IgD-negative memory B cell (primary cell): Measurements from ENCODE around the gene MDH1. TPM values are rescaled to one million over a fixed set of nuclear protein-coding genes. Genes with fewer than 3 reads are reported as not detected.
A peak's percentile ranks its signal among the peaks of the same experiment; 100 is the strongest.

ENCODE experiments used
- H3K27ac Mint-ChIP-seq, 3 donors: one replicate each; pipeline ENCODE4 v1.8.0; 2020 to 2022; ENCODE audit warnings: mild to moderate bottlenecking in 3 of 3, mixed read lengths in 3 of 3, moderate library complexity in 1 of 3
- H3K27me3 Mint-ChIP-seq: one replicate; pipeline ENCODE4 v1.8.0; 2021; ENCODE audit warnings: mixed read lengths
- H3K36me3 Mint-ChIP-seq: one replicate; pipeline ENCODE4 v1.8.0; 2020; ENCODE audit warnings: mild to moderate bottlenecking, mixed read lengths
- H3K4me1 Mint-ChIP-seq, 3 donors: one replicate each; pipeline ENCODE4 v1.8.0; 2020 to 2022; ENCODE audit warnings: mixed read lengths in 3 of 3, mild to moderate bottlenecking in 1 of 3
- H3K4me3 Mint-ChIP-seq, 4 donors: one replicate each; pipeline ENCODE4 v1.8.0; 2020 to 2022; ENCODE audit warnings: mild to moderate bottlenecking in 4 of 4, mixed read lengths in 4 of 4, moderate library complexity in 3 of 4
- H3K9me3 Mint-ChIP-seq, 3 donors: one replicate each; pipeline ENCODE4 v1.8.0; 2020 to 2021; ENCODE audit warnings: mixed read lengths in 3 of 3, mild to moderate bottlenecking in 1 of 3
- polyA plus RNA-seq: library from polyadenylated mRNA; unstranded; fragments of 300-500 nt; fragmentation: Illumina TruSeq; gene quantifications from one replicate; pipeline ENCODE4 v1.2.3, GENCODE V29; 2021

MDH1 gene
- polyA plus RNA-seq, 1 donor from 2014 or later = 213 TPM

DNA sequence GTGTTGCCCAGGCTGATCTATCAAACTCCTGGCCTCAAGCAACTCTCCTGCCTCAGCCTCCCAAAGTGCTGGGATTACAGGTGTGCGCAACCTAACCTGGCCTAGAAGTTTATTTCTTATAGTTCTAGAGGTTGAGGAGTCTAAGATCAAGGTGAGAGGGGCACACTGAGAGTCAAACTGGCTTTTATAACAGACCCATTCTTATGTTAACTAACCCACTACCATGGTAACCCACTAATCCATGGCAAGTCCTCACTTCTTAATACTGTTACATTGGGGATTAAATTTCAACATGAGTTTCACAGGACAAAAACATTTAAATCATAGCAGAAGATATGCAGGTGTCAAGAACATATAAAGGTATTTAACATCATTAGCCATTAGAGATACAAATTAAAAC, 50.6 kb downstream of the MDH1 start:
- H3K27ac Mint-ChIP-seq = no peak overlapping the region
- peaks cover 5 to 15% (median 7%) of the 10 kb centered on the region in 3 donors for H3K9me3 Mint-ChIP-seq
- H3K4me3 Mint-ChIP-seq = no peak overlapping the region
- no peaks in the 10 kb centered on the region for H3K36me3 Mint-ChIP-seq
- peaks cover 0 to 1% (median 0%) of the 10 kb centered on the region in 3 donors for H3K4me1 Mint-ChIP-seq
- H3K27me3 Mint-ChIP-seq = peaks cover 4% of the 10 kb centered on the region

DNA sequence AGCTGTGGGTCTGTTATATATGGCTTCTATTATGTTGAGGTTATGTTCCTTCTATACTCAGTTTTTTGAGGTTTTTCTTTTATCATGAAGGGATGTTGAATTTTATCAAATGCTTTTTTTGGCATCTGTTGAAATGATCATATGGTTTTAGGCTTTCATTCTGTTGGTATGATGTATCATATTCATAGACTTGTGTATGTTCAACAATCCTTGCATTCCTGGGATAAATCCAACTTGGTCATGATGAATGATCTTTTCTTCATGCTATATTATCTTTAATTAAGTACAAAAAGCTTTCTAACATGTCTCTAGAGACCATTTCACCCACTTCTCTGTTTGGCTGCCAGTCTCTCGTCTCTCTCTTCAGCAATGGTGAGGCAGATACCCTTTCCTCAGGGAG, 54.2 kb downstream of the MDH1 start:
- peaks cover 1% of the 10 kb centered on the region for H3K36me3 Mint-ChIP-seq
- H3K9me3 Mint-ChIP-seq = peaks cover 0 to 5% (median 4%) of the 10 kb centered on the region in 3 donors

GRCh38 chr2:63643486-63643885, 54.7 kb downstream of the MDH1 start:
- Mint-ChIP-seq H3K36me3 (peaks cover 1% of the 10 kb centered on the region), H3K9me3 (peaks cover 0 to 5% (median 4%) of the 10 kb centered on the region in 3 donors), H3K4me1 (no peaks in the 10 kb centered on the region), H3K27ac (peak overlapping the region in 1 of 3 donors; percentile 40), H3K27me3 (peaks cover 6% of the 10 kb centered on the region), H3K4me3 (no peak overlapping the region)

More for the DNA sequence above, 54.2 kb downstream of the MDH1 start:
- Mint-ChIP-seq H3K27ac (peak overlapping the region in 1 of 3 donors; percentile 40), H3K4me3 (no peak overlapping the region), H3K27me3 (peaks cover 6% of the 10 kb centered on the region), H3K4me1 (no peaks in the 10 kb centered on the region)

DNA sequence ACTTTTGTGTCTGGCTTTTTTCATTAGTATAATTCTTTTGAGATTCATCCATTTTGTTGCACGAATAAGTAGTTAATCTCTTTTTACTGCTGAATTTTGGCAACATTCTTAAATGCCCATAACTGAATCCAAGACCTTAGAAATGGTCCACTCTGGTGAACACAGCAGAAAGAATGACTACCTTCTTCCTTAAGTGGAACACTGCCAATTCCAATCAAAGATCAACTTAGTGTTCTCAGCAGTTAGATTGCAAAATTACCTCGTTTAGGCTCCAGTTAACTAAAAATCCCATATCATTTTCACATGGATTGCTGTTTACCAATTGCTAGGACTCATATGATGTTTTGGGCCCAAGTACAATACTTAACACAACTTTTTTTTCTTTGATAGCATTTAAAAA, 59.9 kb downstream of the MDH1 start:
- Mint-ChIP-seq H3K4me3 (no peak overlapping the region), H3K36me3 (peaks cover 1% of the 10 kb centered on the region), H3K27me3 (peaks cover 15% of the 10 kb centered on the region), H3K27ac (no peak overlapping the region), H3K4me1 (no peaks in the 10 kb centered on the region), H3K9me3 (peaks cover 0 to 4% (median 0%) of the 10 kb centered on the region in 3 donors)

- H3K4me3 Mint-ChIP-seq = no peak overlapping the region
- peaks cover 14% of the 10 kb centered on the region for H3K27me3 Mint-ChIP-seq
- peaks cover 0 to 3% (median 0%) of the 10 kb centered on the region in 3 donors for H3K9me3 Mint-ChIP-seq
These were observed 61.1 kb downstream of the MDH1 start for GRCh38 chr2:63649829-63650228.

DNA sequence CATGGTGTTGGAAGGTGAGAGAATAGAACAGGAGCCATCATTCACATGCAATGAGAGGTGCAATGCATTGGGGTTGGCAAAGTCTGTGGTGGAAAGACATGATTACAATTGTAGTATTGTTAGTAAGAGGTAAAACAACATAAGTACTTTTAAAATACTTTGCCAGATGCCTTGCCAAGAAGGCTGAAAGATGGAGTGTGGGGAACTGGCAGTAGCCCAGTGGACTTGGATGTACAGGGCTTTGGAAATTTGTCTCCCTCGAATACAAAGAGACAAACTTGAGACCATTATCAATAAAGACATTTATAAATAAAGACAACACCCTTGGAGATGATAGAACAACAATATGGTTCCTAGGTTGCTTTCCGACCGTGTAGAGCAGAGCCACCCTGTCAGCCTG, 62.0 kb downstream of the MDH1 start:
- Mint-ChIP-seq H3K27ac (no peak overlapping the region), H3K36me3 (peaks cover 3% of the 10 kb centered on the region), H3K27me3 (peaks cover 13% of the 10 kb centered on the region), H3K4me3 (no peak overlapping the region), H3K4me1 (no peaks in the 10 kb centered on the region), H3K9me3 (no peaks in the 10 kb centered on the region)

More at GRCh38 chr2:63649829-63650228, 61.1 kb downstream of the MDH1 start:
- peaks cover 3% of the 10 kb centered on the region for H3K36me3 Mint-ChIP-seq
- no peaks in the 10 kb centered on the region for H3K4me1 Mint-ChIP-seq
- H3K27ac Mint-ChIP-seq = no peak overlapping the region

GRCh38 chr2:63651356-63651755, 62.6 kb downstream of the MDH1 start:
- H3K4me1 Mint-ChIP-seq = no peaks in the 10 kb centered on the region
- peaks cover 1% of the 10 kb centered on the region for H3K36me3 Mint-ChIP-seq
- no peak overlapping the region for H3K27ac Mint-ChIP-seq
- H3K27me3 Mint-ChIP-seq = peaks cover 17% of the 10 kb centered on the region
- H3K9me3 Mint-ChIP-seq = no peaks in the 10 kb centered on the region
- no peak overlapping the region for H3K4me3 Mint-ChIP-seq

GRCh38 chr2:63651861-63652651, 63.3 kb downstream of the MDH1 start:
- no peak overlapping the region for H3K27ac Mint-ChIP-seq
- no peak overlapping the region for H3K4me3 Mint-ChIP-seq
- peaks cover 1% of the 10 kb centered on the region for H3K36me3 Mint-ChIP-seq
- peaks cover 14% of the 10 kb centered on the region for H3K27me3 Mint-ChIP-seq
- H3K9me3 Mint-ChIP-seq = no peaks in the 10 kb centered on the region
- H3K4me1 Mint-ChIP-seq = no peaks in the 10 kb centered on the region

GRCh38 chr2:63652652-63652985, 63.9 kb downstream of the MDH1 start:
- H3K27me3 Mint-ChIP-seq = peaks cover 15% of the 10 kb centered on the region
- no peaks in the 10 kb centered on the region for H3K9me3 Mint-ChIP-seq
- H3K27ac Mint-ChIP-seq = no peak overlapping the region
- no peaks in the 10 kb centered on the region for H3K4me1 Mint-ChIP-seq
- H3K4me3 Mint-ChIP-seq = no peak overlapping the region
- H3K36me3 Mint-ChIP-seq = peaks cover 1% of the 10 kb centered on the region

DNA sequence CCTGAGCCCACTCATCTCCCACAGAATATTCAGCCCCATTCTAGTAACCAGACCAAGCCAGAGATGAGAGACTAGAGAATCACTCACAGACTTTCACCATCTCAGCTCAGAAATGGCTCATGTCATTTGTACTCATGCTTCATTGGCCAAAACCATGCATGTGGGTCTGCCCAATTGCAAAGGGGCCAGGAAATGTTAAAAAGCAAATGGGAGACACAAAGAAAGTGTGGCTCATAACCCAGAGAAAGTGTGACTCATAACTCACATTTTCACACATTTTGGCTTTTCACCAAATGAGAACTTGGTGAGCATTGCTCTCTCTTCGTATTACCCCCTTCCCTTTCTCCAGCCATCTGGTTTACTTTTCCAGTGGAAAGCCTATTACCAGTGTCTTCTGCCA, 66.2 kb downstream of the MDH1 start:
- H3K27me3 Mint-ChIP-seq = peaks cover 12% of the 10 kb centered on the region
- H3K4me1 Mint-ChIP-seq = no peaks in the 10 kb centered on the region
- no peak overlapping the region for H3K4me3 Mint-ChIP-seq
- no peak overlapping the region for H3K27ac Mint-ChIP-seq
- peaks cover 1% of the 10 kb centered on the region for H3K36me3 Mint-ChIP-seq
- H3K9me3 Mint-ChIP-seq = no peaks in the 10 kb centered on the region

Other genes starting within 250 kb of the MDH1 start
- 2.7 TPM for gene WDPCP, start 486 bp upstream of the MDH1 start, polyA plus RNA-seq